ENCODE results near the gene EGFL8. TPM values are rescaled to one million over a fixed set of nuclear protein-coding genes. Genes with fewer than 3 reads are reported as not detected.

EGFL8 gene
- total and polyA plus RNA-seq, 2 of the 8 experiments (the other 6 are each of a cell fraction or from before 2014, with no cell fraction given), result 5.0 to 9.2 TPM

- TF ChIP-seq FOSL1 (IDR thresholded peaks at IDR 0.05; ENCODE audit: insufficient read depth, low read depth, low read length) (no peak), ZNF274 (IDR thresholded peaks at IDR 0.05; ENCODE audit: borderline replicate concordance, extremely low read depth, low read length) (no peak), TAF7 (optimal IDR thresholded peaks at IDR 0.05; ENCODE audit: borderline replicate concordance, low read depth, low read length) (no peak)
Observed at GRCh38 chr6:32139590-32139989, 24.8 kb upstream of the EGFL8 start (continued).

Measured in H1 (cell line).